ENCODE results near the gene ZNF563.

Gene ZNF563

GRCh38 chr19:12295191-12295590 is 38.2 kb downstream of the ZNF563 start:
- DNase-seq = no peak
- intact Hi-C loops (cut with DNase I) = loop anchor here (2.0 kb wide), 1 partner anchor 38 kb away; the partner anchor contains the start of gene ZNF563

GRCh38 chr19:12294249-12295158 is 38.9 kb downstream of the ZNF563 start, which contains the start of gene ZNF44:
ZNF44 (minus strand) TSS chr19:12294883; CDS start chr19:12294694, 189 bp downstream.
- intact Hi-C loops (cut with DNase I) = loop anchor here (1.0 to 2.0 kb wide), 2 partner anchors 38 to 131 kb away; partner anchors contain the start of genes ZNF136 and ZNF563
- peak; percentile 96 to 100 (median 98) for DNase-seq

GRCh38 chr19:12293777-12294248 is 39.6 kb downstream of the ZNF563 start:
- DNase-seq = peak in 7 of 10 donors; percentile 16 to 87 (median 32)
- intact Hi-C loops (cut with DNase I) = loop anchor here (1.0 to 2.0 kb wide), 2 partner anchors 39 to 131 kb away; partner anchors contain the start of genes ZNF136 and ZNF563

GRCh38 chr19:12289790-12290065 is 43.7 kb downstream of the ZNF563 start:
- peak in 1 of 10 donors; percentile 32 for DNase-seq
- intact Hi-C loops (cut with DNase I) = no loop called here

- no peak for DNase-seq
- intact Hi-C loops (cut with DNase I) = no loop called here
These were observed 45.4 kb downstream of the ZNF563 start for GRCh38 chr19:12287958-12288500.

- intact Hi-C loops (cut with DNase I) = no loop called here
- peak in 1 of 10 donors; percentile 73 for DNase-seq
These were observed 48.8 kb downstream of the ZNF563 start for GRCh38 chr19:12284631-12285030.

- intact Hi-C loops (cut with DNase I) = no loop called here
- DNase-seq = peak in 1 of 10 donors; percentile 69
These were observed 49.2 kb downstream of the ZNF563 start for GRCh38 chr19:12284226-12284625.

GRCh38 chr19:12278713-12279112 is 54.7 kb downstream of the ZNF563 start:
- no peak for DNase-seq
- intact Hi-C loops (cut with DNase I) = no loop called here

- no peak for DNase-seq
- intact Hi-C loops (cut with DNase I) = no loop called here
These were observed 60.2 kb downstream of the ZNF563 start for GRCh38 chr19:12272980-12273901.

GRCh38 chr19:12272386-12272785 is 61.0 kb downstream of the ZNF563 start:
- intact Hi-C loops (cut with DNase I) = no loop called here
- no peak for DNase-seq

GRCh38 chr19:12270854-12271253 is 62.6 kb downstream of the ZNF563 start:
- no peak for DNase-seq
- intact Hi-C loops (cut with DNase I) = no loop called here
